T-helper 17 cell (primary cell): ENCODE data around the gene LGR6. TPM values are rescaled to one million over a fixed set of nuclear protein-coding genes. Genes with fewer than 3 reads are reported as not detected.
A peak's percentile ranks its signal among the peaks of the same experiment; 100 is the strongest.
"Not testable (repeated sequence)": the region's sequence is repeated elsewhere in the genome, so short reads cannot be mapped to it uniquely, and the experiment has no call there.

Experiments used
- ATAC-seq: fragments of 150-1000 bp; cut with Tn5 transposase; 2 replicates; pipeline ENCODE4 v1.10.0; 2021; ENCODE audit warnings: mild to moderate bottlenecking, moderate library complexity
- DNase-seq, 3 donors: peaks; one replicate each; pipeline versions ENCODE4 v3.0.0 to v3.0.0-alpha.2; 2020 to 2021
- H3K9me3 ChIP-seq: one replicate; pipeline ENCODE4 v1.7.0; 2013; ENCODE audit warnings: low read length, mild to moderate bottlenecking; ENCODE audit not compliant: control insufficient read depth, poor library complexity, severe bottlenecking
- H3K27ac Mint-ChIP-seq: one replicate; pipeline ENCODE4 v1.8.0; 2022; ENCODE audit warnings: mild to moderate bottlenecking, moderate library complexity, mixed read lengths
- H3K27me3 Mint-ChIP-seq: one replicate; pipeline ENCODE4 v1.8.0; 2022; ENCODE audit warnings: mixed read lengths
- H3K36me3 Mint-ChIP-seq: one replicate; pipeline ENCODE4 v1.8.0; 2022; ENCODE audit warnings: low read depth, mixed read lengths
- H3K4me1 Mint-ChIP-seq: one replicate; pipeline ENCODE4 v1.8.0; 2022; ENCODE audit warnings: mild to moderate bottlenecking, mixed read lengths
- H3K4me3 Mint-ChIP-seq: one replicate; pipeline ENCODE4 v1.8.0; 2022; ENCODE audit warnings: mild to moderate bottlenecking, moderate library complexity, mixed read lengths
- total RNA-seq, 4 donors: library from RNA in 2 of 4; stranded (reverse) in 2 of 4; gene quantifications; one replicate each; pipeline ENCODE4 v1.2.3 and lab custom pipeline; 2022 to 2026

The LGR6 gene
- total RNA-seq, 2 donors from 2014 or later, result 0.13 to 0.25 TPM

- DNase-seq (no peak), ATAC-seq (no peak)
- no peaks in the 10 kb centered on the region for H3K36me3 Mint-ChIP-seq
- no peak overlapping the region for H3K4me3 Mint-ChIP-seq
- no peaks in the 10 kb centered on the region for H3K27me3 Mint-ChIP-seq
- H3K9me3 ChIP-seq, result no peaks in the 10 kb centered on the region
- H3K27ac Mint-ChIP-seq, result no peak overlapping the region
- peaks cover 9% of the 10 kb centered on the region for H3K4me1 Mint-ChIP-seq
Observed at GRCh38 chr1:202173993-202174392, 19.6 kb upstream of the LGR6 start.

GRCh38 chr1:202176949-202177927, 16.4 kb upstream of the LGR6 start:
- H3K27me3 Mint-ChIP-seq, result no peaks in the 10 kb centered on the region
- no peak for DNase-seq
- H3K9me3 ChIP-seq, result no peaks in the 10 kb centered on the region
- H3K4me3 Mint-ChIP-seq, result no peak overlapping the region
- H3K4me1 Mint-ChIP-seq, result peaks cover 4% of the 10 kb centered on the region
- ATAC-seq, result no peak
- H3K36me3 Mint-ChIP-seq, result peaks cover 3% of the 10 kb centered on the region
- H3K27ac Mint-ChIP-seq, result no peak overlapping the region

- no peak overlapping the region for H3K27ac Mint-ChIP-seq
- DNase-seq, result no peak
- H3K9me3 ChIP-seq, result no peaks in the 10 kb centered on the region
- peaks cover 5% of the 10 kb centered on the region for H3K27me3 Mint-ChIP-seq
- H3K4me1 Mint-ChIP-seq, result peaks cover 12% of the 10 kb centered on the region
- no peak overlapping the region for H3K4me3 Mint-ChIP-seq
- peaks cover 3% of the 10 kb centered on the region for H3K36me3 Mint-ChIP-seq
- ATAC-seq, result no peak
Observed at GRCh38 chr1:202179828-202180750, 13.5 kb upstream of the LGR6 start.

GRCh38 chr1:202180751-202181139, 12.9 kb upstream of the LGR6 start:
- not testable (repeated sequence) for H3K9me3 ChIP-seq, H3K36me3 Mint-ChIP-seq, H3K27ac Mint-ChIP-seq, DNase-seq, H3K27me3 Mint-ChIP-seq, H3K4me3 Mint-ChIP-seq, ATAC-seq
- H3K4me1 Mint-ChIP-seq, result peaks cover 12% of the 10 kb centered on the region

- Mint-ChIP-seq H3K27me3 (peaks cover 5% of the 10 kb centered on the region), H3K36me3 (peaks cover 3% of the 10 kb centered on the region), H3K27ac (no peak overlapping the region), H3K4me1 (peaks cover 12% of the 10 kb centered on the region), H3K4me3 (no peak overlapping the region)
- no peak for DNase-seq
- no peak for ATAC-seq
- H3K9me3 ChIP-seq, result no peaks in the 10 kb centered on the region
Observed at GRCh38 chr1:202181586-202181985, 12.0 kb upstream of the LGR6 start.

- no peak for DNase-seq
- peaks cover 5% of the 10 kb centered on the region for H3K27me3 Mint-ChIP-seq
- H3K4me1 Mint-ChIP-seq, result peaks cover 12% of the 10 kb centered on the region
- no peak overlapping the region for H3K27ac Mint-ChIP-seq
- no peak overlapping the region for H3K4me3 Mint-ChIP-seq
- H3K9me3 ChIP-seq, result no peaks in the 10 kb centered on the region
- ATAC-seq, result no peak
- peaks cover 3% of the 10 kb centered on the region for H3K36me3 Mint-ChIP-seq
Observed at GRCh38 chr1:202182040-202182877, 11.3 kb upstream of the LGR6 start.

GRCh38 chr1:202184750-202185460, 8.7 kb upstream of the LGR6 start:
- Mint-ChIP-seq H3K4me3 (no peak overlapping the region), H3K4me1 (peaks cover 15% of the 10 kb centered on the region), H3K27ac (peak overlapping the region; percentile 74), H3K36me3 (peaks cover 3% of the 10 kb centered on the region), H3K27me3 (peaks cover 17% of the 10 kb centered on the region)
- H3K9me3 ChIP-seq, result no peaks in the 10 kb centered on the region
- ATAC-seq (peak; percentile 62), DNase-seq (peak; percentile 49 to 59 (median 50))

- DNase-seq (no peak), ATAC-seq (no peak)
- peaks cover 20% of the 10 kb centered on the region for H3K27me3 Mint-ChIP-seq
- H3K27ac Mint-ChIP-seq, result no peak overlapping the region
- no peak overlapping the region for H3K4me3 Mint-ChIP-seq
- H3K36me3 Mint-ChIP-seq, result peaks cover 3% of the 10 kb centered on the region
- H3K4me1 Mint-ChIP-seq, result peaks cover 15% of the 10 kb centered on the region
- H3K9me3 ChIP-seq, result no peaks in the 10 kb centered on the region
Observed at GRCh38 chr1:202186327-202186726, 7.3 kb upstream of the LGR6 start.

- ATAC-seq, result no peak
- H3K4me1 Mint-ChIP-seq, result peaks cover 15% of the 10 kb centered on the region
- no peak overlapping the region for H3K4me3 Mint-ChIP-seq
- no peaks in the 10 kb centered on the region for H3K9me3 ChIP-seq
- DNase-seq, result no peak
- H3K36me3 Mint-ChIP-seq, result no peaks in the 10 kb centered on the region
- H3K27me3 Mint-ChIP-seq, result peaks cover 21% of the 10 kb centered on the region
- no peak overlapping the region for H3K27ac Mint-ChIP-seq
Observed at GRCh38 chr1:202187041-202187671, 6.4 kb upstream of the LGR6 start.

- ATAC-seq, result no peak
Observed at GRCh38 chr1:202187697-202188407, 5.7 kb upstream of the LGR6 start.

GRCh38 chr1:202189001-202189790, 4.4 kb upstream of the LGR6 start:
- H3K27me3 Mint-ChIP-seq, result peaks cover 35% of the 10 kb centered on the region

More at GRCh38 chr1:202187697-202188407, 5.7 kb upstream of the LGR6 start:
- H3K9me3 ChIP-seq, result no peaks in the 10 kb centered on the region
- H3K36me3 Mint-ChIP-seq, result no peaks in the 10 kb centered on the region
- peaks cover 15% of the 10 kb centered on the region for H3K4me1 Mint-ChIP-seq
- no peak overlapping the region for H3K27ac Mint-ChIP-seq
- no peak for DNase-seq
- peaks cover 27% of the 10 kb centered on the region for H3K27me3 Mint-ChIP-seq
- no peak overlapping the region for H3K4me3 Mint-ChIP-seq

More at GRCh38 chr1:202189001-202189790, 4.4 kb upstream of the LGR6 start:
- no peaks in the 10 kb centered on the region for H3K9me3 ChIP-seq
- DNase-seq (peak; percentile 64 to 82 (median 77)), ATAC-seq (peak; percentile 76)
- peak overlapping the region; percentile 9 for H3K27ac Mint-ChIP-seq
- H3K4me3 Mint-ChIP-seq, result no peak overlapping the region
- H3K4me1 Mint-ChIP-seq, result peaks cover 10% of the 10 kb centered on the region
- no peaks in the 10 kb centered on the region for H3K36me3 Mint-ChIP-seq
